GM18505 (cell line): Measurements from ENCODE around the gene TRPV3.

Source experiments
- ATAC-seq: cut with Tn5 transposase; IDR thresholded peaks from one replicate; pipeline ENCODE4 v1.9.1; 2021; ENCODE audit not compliant: unreplicated experiment
- POLR2A ChIP-seq: IDR thresholded peaks from 4 replicates; pipeline ENCODE4 v1.6.1; 2011; ENCODE audit warnings: borderline replicate concordance; ENCODE audit not compliant: insufficient read depth, insufficient read length; ENCODE audit errors: extremely low read depth

Gene TRPV3

DNA sequence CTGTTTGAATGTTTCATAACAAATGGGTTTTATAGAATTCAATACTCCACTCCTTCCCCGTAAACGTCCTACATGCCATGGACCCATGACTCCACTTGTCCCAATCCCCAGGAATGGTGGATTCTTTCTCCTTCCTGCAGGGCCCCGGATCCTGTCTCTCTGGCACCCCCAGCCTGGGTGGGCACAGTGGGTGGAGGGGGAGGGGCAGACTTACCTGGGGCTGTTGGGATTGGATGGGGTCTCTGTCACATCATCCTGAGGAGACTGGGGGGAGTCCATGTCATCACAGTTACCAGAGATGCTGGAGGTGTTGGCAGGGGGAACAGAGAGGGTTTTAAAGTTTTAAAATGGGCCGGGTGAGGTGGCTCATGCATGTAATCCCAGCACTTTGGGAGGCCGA is 13.2 kb downstream of the TRPV3 start:
- TF ChIP-seq POLR2A: no peak
- ATAC-seq: no peak

DNA sequence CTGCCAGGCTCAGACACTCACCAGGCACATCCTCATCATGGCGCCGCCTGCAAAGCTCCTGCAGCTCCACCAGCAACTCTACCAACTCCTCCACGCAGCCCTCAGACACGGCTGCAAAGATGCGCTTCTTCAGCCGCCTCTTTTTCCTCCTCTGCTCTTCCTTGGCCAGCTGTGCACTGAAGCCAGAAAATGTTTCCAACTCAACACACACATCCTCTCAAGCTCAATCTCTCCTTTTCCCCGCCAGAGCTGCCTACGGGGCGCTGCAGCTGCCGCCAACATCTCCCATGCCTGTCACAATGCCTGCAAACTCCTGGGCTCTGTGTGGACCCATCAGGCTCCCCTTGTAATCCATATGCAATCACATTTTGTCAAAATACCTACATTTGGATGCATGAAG is 14.2 kb downstream of the TRPV3 start:
- no peak for TF ChIP-seq POLR2A

DNA sequence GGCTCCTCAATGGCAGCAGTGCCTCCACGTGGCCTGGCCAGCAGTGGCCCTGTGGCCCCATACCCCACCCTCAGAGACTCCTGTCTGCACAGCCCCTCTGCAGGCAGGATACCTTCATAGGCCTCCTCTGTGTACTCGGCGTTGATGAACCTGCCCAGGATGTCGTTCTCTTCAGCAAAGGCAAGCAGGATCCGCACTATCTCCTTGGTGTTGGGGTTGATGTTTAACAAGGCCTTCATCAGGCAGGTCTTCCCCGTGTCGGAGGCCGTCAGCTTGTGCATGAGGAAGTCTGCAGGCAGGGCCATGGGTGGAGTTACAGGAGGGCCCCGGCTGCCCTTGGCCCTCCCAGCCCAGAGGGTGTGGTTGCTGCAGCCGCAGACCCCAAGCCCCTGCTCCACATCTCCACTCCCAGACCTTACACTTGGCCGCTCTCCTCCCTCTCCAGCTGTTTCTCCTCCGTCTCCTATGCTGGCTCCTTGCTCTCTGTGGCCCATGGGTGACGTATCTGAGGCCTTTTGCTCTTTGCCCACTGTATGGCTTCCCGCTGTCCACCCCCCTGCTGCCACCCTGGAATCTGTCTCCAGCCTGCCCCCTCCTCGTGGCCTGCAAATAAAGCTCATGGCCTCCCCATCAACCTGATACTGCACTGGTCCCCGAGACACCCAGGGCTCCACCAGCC is 15.1 kb downstream of the TRPV3 start:
- TF ChIP-seq POLR2A: no peak
- no peak for ATAC-seq

More for the DNA sequence above, 14.2 kb downstream of the TRPV3 start:
- no peak for ATAC-seq

DNA sequence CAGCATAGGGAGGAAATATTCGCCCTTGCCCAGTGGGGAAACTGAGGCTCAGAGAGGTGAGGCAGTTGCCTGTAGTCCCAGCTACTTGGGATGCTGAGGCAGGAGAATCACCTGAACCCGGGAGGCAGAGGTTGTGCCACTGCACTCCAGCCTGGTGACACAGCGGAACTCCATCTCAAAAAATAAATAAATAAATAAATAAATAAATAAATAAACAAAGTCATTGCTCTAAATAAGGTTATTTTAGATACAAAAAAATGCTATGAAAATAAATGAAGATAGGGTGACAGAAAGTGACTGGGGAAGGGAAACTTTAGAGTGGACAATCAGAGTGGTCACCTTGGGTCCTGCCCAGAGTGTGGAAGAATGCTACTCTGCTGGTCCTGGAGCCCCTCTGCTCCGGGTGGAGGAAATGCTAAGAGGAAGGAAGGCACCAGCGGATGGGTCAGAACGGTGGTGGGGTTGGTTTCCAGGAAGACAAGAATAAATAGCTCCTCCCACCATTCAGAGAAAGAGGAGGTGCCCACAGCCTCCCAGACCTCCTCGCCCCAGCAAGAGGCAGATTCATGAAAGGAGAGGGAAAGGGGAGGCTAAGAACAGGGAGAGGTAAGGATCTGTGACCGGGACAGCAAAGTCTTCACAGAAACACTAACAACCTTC is 17.6 kb downstream of the TRPV3 start:
- no peak for TF ChIP-seq POLR2A
- ATAC-seq: no peak

DNA sequence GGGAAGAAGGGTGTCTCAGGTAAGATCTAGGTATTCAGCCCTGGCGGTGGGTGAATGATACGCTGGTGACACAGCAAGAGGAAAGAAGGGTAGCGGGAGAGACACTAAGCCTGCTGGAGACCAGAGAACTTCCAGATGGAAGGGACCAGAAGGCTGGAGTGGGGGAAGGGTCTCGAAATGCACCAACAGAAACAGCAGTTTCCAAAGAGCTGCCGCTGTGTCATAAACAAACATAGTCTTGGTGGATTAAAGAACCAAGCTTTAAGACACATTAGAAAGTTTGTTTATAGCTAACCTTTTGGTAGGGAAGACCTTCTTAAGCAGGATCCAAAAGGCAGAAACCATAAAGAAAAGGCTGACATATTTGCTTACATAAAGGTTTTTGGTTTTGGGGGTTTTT is 20.9 kb downstream of the TRPV3 start:
- TF ChIP-seq POLR2A: no peak
- ATAC-seq: no peak

DNA sequence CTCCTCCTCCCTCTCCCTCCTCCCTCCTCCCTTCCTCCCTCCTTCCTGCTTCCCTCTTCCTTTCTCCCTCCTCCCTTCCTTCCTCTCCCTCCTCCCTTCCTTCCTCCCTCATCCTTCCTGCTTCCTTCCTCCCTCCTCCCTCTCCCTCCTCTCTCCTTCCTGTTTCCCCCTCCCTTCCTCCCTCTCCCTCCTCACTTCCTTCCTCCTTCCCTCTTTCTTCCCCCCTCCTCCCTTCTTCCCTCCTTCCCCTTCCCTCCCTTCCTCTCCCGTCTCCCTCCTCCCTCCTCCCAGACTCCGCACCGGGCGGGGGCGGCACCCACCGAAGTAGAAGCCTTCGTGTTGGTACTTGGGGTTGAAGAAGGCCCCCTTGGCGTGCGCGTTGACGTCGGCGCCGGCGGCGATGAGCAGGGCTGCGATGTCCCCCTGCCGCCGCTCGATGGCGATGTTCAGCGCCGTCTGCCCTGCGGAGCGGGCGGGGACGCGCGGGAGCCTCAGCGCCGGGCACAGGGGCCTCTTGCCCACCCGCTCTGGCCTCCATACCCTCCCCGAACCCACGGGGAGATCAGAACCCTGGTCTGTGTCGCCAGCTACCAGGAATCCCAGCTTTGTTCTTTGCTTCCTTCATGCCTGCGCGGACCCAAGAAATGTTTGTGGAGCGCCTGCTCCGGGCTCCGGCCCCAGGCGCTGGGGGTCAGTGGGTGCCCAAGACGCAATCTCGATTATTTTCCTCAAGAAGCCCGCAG is 22.2 kb downstream of the TRPV3 start:
- ATAC-seq: no peak
- no peak for TF ChIP-seq POLR2A

DNA sequence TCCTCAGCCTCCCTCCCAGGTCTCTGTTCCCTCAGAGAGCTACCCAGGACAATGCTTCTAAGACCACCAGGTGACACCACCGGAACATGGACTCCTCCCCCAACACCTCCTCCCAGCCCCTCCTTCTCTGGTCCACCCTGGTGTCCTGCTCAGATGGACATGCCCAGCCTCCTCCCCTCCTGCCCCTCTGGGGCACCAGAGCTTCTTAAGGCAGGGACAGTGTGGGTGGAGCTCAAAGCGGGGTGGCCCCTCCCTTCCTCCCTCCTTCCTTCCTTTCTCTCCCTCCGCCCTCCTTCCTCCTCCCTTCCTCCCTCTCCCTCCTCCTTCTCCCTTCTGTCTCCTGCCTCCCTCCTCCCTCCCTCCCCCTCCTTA is 22.7 kb downstream of the TRPV3 start:
- no peak for TF ChIP-seq POLR2A
- ATAC-seq: no peak

DNA sequence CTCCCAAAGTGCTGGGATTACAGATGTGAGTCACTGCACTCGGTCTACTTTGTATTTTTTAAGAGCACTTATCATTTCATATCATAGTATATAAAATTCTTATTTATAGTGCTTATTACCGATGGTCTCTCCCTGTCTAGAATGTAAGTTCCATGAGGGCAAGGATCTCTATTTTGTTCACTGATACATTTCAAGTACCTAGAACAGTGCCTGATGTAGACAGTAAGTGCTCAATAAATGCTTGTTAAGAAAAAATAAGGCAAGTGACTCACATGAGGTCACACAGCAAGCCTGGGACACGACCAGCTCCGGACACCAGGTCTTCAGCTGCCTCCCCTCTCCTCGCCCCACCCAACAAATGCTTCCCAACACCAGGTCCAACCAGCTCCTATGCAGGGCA is 23.9 kb downstream of the TRPV3 start:
- no peak for ATAC-seq
- no peak for TF ChIP-seq POLR2A

DNA sequence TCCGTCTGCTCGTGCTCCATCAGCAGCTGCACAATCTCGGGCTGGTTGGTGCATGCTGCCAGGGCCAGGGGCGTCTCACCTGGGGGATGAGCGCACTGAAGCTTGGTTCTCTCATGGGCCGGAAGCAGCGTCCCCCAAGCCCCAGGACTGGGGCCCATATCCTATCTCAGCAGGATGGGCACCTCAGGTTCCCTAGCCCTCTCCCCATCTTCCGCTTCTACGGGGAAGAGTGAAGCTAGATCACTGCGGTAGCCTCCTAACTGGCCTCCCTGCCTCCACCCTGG is 24.8 kb downstream of the TRPV3 start:
- no peak for TF ChIP-seq POLR2A
- ATAC-seq: no peak

DNA sequence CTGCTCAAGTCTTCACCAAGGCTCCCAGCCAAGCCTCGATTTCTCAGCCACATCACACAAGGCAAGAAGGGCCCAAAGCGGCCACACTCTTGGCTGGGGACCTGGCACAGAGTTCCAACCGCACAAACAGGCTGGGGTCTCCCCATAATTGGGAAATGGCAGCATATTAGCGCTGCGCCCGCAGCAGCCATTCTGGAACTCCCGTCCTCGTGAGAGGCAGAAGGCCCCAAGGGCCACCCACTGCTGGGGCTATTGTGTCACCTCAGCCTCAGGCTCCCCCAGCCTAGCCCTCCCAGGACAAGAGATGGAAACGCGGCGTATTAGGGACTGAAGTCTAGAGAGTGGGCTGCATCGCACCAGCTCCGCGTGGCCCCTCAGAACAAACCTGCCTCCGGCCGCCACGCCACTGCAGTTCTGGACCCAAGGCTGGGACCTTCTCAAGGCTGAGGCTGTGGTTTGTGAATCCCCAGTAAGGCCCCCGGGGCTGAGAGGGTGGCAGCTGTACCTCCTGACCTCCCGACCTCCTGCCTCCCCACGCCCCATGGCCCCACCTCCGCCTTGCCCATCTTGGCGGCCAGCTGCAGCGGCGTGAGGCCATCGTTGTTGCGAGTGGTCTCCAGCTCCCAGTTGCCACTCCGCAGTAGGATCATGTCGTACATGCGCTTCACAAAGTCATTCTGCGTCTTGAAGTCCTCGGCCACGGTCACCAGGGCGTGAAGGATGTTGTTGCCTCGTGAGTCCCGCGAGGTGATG is 25.3 kb downstream of the TRPV3 start:
- no peak for TF ChIP-seq POLR2A
- ATAC-seq: no peak

DNA sequence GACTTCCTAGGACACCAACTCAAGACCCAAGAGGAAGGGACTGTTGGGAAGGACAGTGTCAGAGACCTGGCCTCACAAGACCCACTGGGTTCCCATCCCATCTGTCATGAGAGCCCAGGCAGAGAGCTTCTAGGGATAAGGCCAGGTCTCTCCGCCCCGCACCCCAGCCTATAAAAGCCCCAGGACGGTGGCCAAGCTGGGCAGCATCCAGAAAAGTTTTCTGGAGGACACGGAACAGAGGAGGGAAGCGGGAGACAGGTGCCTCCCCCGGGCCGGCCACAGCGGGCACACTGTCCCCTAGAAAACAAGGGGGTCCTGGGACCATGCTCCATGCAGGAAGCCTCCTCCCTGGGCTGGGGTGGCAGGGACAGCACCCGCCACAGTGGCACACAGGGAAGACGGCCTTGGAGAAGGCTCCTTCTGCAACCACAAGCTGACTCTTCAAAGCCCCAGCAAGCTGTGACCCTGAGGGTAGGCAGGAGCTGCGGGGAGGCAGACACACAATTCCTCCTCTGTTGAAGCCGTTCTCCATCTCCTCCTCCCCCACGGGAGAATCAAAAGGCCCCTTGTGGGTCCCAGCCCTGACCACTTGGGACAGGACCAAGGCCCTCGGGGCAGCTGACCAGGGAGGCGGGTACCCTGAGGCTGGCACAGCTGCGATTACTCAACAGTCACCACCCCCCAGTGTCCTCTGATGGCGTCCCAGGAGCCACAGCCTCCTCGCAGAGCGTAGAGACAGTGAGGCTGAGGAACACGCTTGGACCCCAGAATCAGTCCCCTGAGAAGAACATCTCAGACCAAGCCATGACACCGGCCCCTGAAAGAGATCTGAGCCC is 26.1 kb downstream of the TRPV3 start:
- TF ChIP-seq POLR2A: no peak
- no peak for ATAC-seq

DNA sequence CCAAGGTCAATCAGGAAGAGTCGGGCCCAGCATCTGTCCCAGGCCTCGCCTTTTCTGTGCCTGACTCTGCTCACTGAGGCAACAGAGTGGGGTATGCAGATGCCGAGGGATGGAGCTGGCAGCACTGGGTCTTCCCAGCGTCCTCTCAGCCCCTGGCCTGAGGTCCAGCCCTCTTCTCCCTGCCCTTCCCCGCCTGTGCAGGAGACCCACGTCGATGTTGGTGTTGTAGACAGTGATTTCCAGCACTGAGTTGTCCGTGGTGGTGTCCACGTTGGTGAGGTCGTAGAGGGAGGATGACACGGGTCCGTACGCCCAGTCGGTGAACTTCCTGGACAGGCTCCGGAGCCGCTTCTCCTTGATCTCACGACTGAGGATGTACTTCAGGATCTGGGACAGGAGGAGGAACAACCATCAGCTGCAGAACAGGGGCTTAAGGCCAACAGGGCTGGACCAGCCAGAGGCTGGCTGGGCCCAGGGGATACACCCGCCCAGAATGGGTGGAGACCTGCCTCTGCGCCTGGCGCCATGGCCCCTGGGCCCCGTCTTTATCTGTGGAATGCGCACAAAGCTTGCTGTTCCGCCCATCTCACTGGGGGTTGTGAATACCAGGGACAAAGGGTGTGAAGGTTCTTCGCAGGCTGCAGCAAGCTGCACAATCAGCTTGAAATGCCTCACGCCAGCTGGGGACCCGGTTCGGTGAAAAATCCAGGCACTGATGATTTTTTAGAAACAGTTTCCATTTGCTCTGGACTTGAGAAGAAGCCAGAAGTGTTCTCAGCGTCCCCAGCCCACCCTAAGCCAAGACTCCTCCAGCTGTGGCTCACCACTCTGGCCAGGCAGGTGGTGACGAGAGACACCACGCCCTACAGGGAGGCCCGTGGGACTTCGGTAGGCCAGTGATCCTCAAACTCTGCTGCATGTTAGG is 27.5 kb downstream of the TRPV3 start:
- TF ChIP-seq POLR2A: no peak

More for the DNA sequence above, 27.5 kb downstream of the TRPV3 start:
- ATAC-seq: no peak
